Measurements from ENCODE around the gene B4GALT2. TPM values are rescaled to one million over a fixed set of nuclear protein-coding genes. Genes with fewer than 3 reads are reported as not detected.

The B4GALT2 gene
- total and polyA plus RNA-seq, 10 of the 15 experiments (the other 5 are each of a cell fraction or from before 2014, with no cell fraction given), result 0.98 to 61.0 (median 23.4) TPM

GRCh38 chr1:43991476-43992231, 12.6 kb downstream of the B4GALT2 start, which contains the start of gene CCDC24:
CCDC24 (plus strand) TSS chr1:43991599; CDS start chr1:43991879, 280 bp downstream.
- WGBS (ENCODE audit: insufficient coverage, insufficient replicate concordance, low lambda C conversion rate, missing lambda C conversion rate), result 2% methylated on average over 45 of the region's 66 CpGs
- DNase-seq (ENCODE audit: low read depth, low spot score), result no peak
- Histone ChIP-seq H2AFZ (ENCODE audit: control insufficient read depth, low read depth, low read length) (peak within 1 kb of the TSS; percentile 91), H3K36me3 (ENCODE audit: control insufficient read depth in 2 of 2, insufficient read depth in 2 of 2, low read length in 1 of 2) (no peaks in the 10 kb centered on the region; a peak in 1 of 4 replicates), H3K27ac (ENCODE audit: control insufficient read depth, insufficient read depth) (peak within 1 kb of the TSS; percentile 42; the same call in 1 of the 2 replicates), H3K4me1 (ENCODE audit: control insufficient read depth, insufficient read depth, low read length) (peaks cover 17% of the 10 kb centered on the region), H4K20me1 (ENCODE audit: control insufficient read depth, insufficient read depth) (no peaks in the 10 kb centered on the region), H3K9me3 (replicated peaks; ENCODE audit: control insufficient read depth, insufficient read depth, low read length) (no peaks in the 10 kb centered on the region), H3K4me3 (peak within 1 kb of the TSS; percentile 72), H3K9ac (ENCODE audit: control insufficient read depth, insufficient read depth, low read length) (peak within 1 kb of the TSS; percentile 39; the same call in 1 of the 2 replicates), H3K4me2 (ENCODE audit: control insufficient read depth, insufficient read depth) (peak within 1 kb of the TSS; percentile 23), H3K27me3 (replicated peaks in 1 of 2; ENCODE audit: control insufficient read depth in 2 of 2, insufficient read depth in 2 of 2, low read length in 1 of 2) (no peaks in the 10 kb centered on the region), H3K79me2 (ENCODE audit: control insufficient read depth, insufficient read depth, low read length) (no peaks in the 10 kb centered on the region)
- ChIA-PET SMC1A (ENCODE audit: uncharacterized antibody, unreplicated experiment) (interaction anchor here (0.7 to 2.4 kb wide), 4 partner anchors 37 to 342 kb away, joined by 3 to 7 read pairs (median 6); partner anchors contain the start of genes IPO13 and KDM4A), POLR2A (interaction anchor here (0.9 to 1.7 kb wide), 4 partner anchors 14 to 39 kb away, joined by 4 to 6 read pairs (median 4); partner anchors contain the start of gene ATP6V0B), CTCF (interaction anchor here (1.2 to 4.6 kb wide), 8 partner anchors 14 to 228 kb away, joined by 3 to 25 read pairs (median 10); partner anchors contain the start of genes ATP6V0B and IPO13), RAD21 (ENCODE audit: unreplicated experiment) (interaction anchor here (1.8 kb wide), 1 partner anchor 228 kb away, joined by 7 read pairs; no protein-coding TSS in a partner anchor)
- in situ Hi-C loops (cut with MboI) (no loop called here), intact Hi-C loops (cut with micrococcal nuclease; ENCODE audit: unreplicated experiment) (loop anchor here (5.0 kb wide), 1 partner anchor 41 kb away; the partner anchor contains the start of gene SLC6A9)
- BruUV-seq (replicated peaks), result no TSS peak
- ATAC-seq, result peak; percentile 90
- peak; percentile 68 for FAIRE-seq
- TF ChIP-seq EED (IDR thresholded peaks at IDR 0.05; ENCODE audit: low read depth) (no peak), EP300 (IDR thresholded peaks at IDR 0.05; ENCODE audit: borderline replicate concordance in 1 of 2, control insufficient read depth in 1 of 2, low read depth in 2 of 2, low read length in 2 of 2) (no peak), SUZ12 (IDR thresholded peaks at IDR 0.05; ENCODE audit: unreplicated experiment) (no peak), SMAD5 (IDR thresholded peaks at IDR 0.05; ENCODE audit: low read depth) (no peak), ZBTB11 (CRISPR knock-in tag; IDR thresholded peaks at IDR 0.05) (no peak), POLR2A (IDR thresholded peaks at IDR 0.05; ENCODE audit: low read depth, low read length) (peak; percentile 74), KAT2A (conservative IDR thresholded peaks at IDR 0.05; ENCODE audit: control insufficient read depth, low read depth, low read length) (no peak), BRCA1 (IDR thresholded peaks at IDR 0.05; ENCODE audit: low read depth, low read length) (no peak), RELB (IDR thresholded peaks at IDR 0.05; ENCODE audit: low read depth) (no peak), NR2F1 (conservative IDR thresholded peaks at IDR 0.05) (0 out of 2 replicates have a peak, but pooled peaks have one; percentile 36), NKRF (conservative IDR thresholded peaks at IDR 0.05) (peak; percentile 56; the same call in 1 of the 2 replicates), RCOR1 (conservative IDR thresholded peaks at IDR 0.05; ENCODE audit: low read depth, low read length) (no peak), EZH2 (IDR thresholded peaks at IDR 0.05; ENCODE audit: borderline replicate concordance, control insufficient read depth, low read depth, low read length) (no peak), ZBED1 (IDR thresholded peaks at IDR 0.05; ENCODE audit: borderline replicate concordance) (no peak)

Measured in GM12878 (cell line).